H1 (cell line): ENCODE data around the gene HSD17B3. TPM values are rescaled to one million over a fixed set of nuclear protein-coding genes. Genes with fewer than 3 reads are reported as not detected.
"Not testable (repeated sequence)": the region's sequence is repeated elsewhere in the genome, so short reads cannot be mapped to it uniquely, and the experiment has no call there.

Experiments used
- CTCF ChIA-PET: fragments of 300-600 bp; sonication (Branson Sonifier 250); formaldehyde crosslinking; loops from one replicate; lab custom pipeline; 2021; ENCODE audit not compliant: partially characterized antibody; lab: Charles Lee
- POLR2A ChIA-PET: fragments of 300-600 bp; sonication (Branson Sonifier 250); formaldehyde crosslinking; loops from one replicate; lab custom pipeline; 2021; ENCODE audit warnings: inconsistent platforms; ENCODE audit not compliant: partially characterized antibody; lab: Charles Lee
- DNase-seq, 2 experiments: peaks; one replicate each; pipeline versions ENCODE4 v3.0.0 to v3.0.0-alpha.2; 2010 to 2022; ENCODE audit warnings: low spot score in 2 of 2, low read depth in 1 of 2, mixed read lengths in 1 of 2
- FAIRE-seq: peaks from 2 replicates; lab custom pipeline; 2011; peaks lifted over from hg19 to GRCh38; lab: Jason Lieb, UNC
- H2AFZ ChIP-seq: 2 replicates; pipeline ENCODE4 v1.8.1; 2012; ENCODE audit warnings: low read length, inconsistent platforms
- H2AK5ac ChIP-seq: 2 replicates; pipeline ENCODE4 v1.6.1; 2013; ENCODE audit warnings: low read depth, low read length
- H2BK120ac ChIP-seq: replicated peaks from 2 replicates; pipeline ENCODE3; 2013; ENCODE audit warnings: low read depth, low read length, inconsistent platforms
- H2BK12ac ChIP-seq: 2 replicates; pipeline ENCODE4 v1.6.1; 2013; ENCODE audit warnings: low read depth, low read length
- H2BK15ac ChIP-seq: 2 replicates; pipeline ENCODE4 v1.6.1; 2013; ENCODE audit warnings: low read length
- H2BK20ac ChIP-seq: 2 replicates; pipeline ENCODE4 v1.6.1; 2013; ENCODE audit warnings: low read length
- H2BK5ac ChIP-seq: 2 replicates; pipeline ENCODE4 v1.6.1; 2013; ENCODE audit warnings: low read depth, low read length
- H3K14ac ChIP-seq: 2 replicates; pipeline ENCODE4 v1.6.1; 2013; ENCODE audit warnings: inconsistent platforms; ENCODE audit not compliant: insufficient read length
- H3K18ac ChIP-seq: 2 replicates; pipeline ENCODE4 v1.6.1; 2013; ENCODE audit warnings: low read length; ENCODE audit errors: extremely low read depth
- H3K23ac ChIP-seq: 2 replicates; pipeline ENCODE4 v1.6.1; 2013; ENCODE audit warnings: inconsistent platforms; ENCODE audit not compliant: insufficient read length
- H3K23me2 ChIP-seq: 2 replicates; pipeline ENCODE4 v1.6.1; 2013; ENCODE audit warnings: low read depth, low read length
- H3K27ac ChIP-seq: 2 replicates; pipeline ENCODE4 v1.6.1; 2011; ENCODE audit warnings: low read depth, low read length, inconsistent platforms
- H3K27me3 ChIP-seq, 4 experiments: replicated peaks in 1 of 4; 1 replicate in 1 of 4; 2 replicates in 3 of 4; pipeline versions ENCODE4 v1.6.1 to v1.8.1; 2011 to 2013; ENCODE audit warnings: low read length in 3 of 4, mild to moderate bottlenecking in 3 of 4, inconsistent platforms in 2 of 4, mixed read lengths in 2 of 4, moderate library complexity in 1 of 4; ENCODE audit not compliant: control insufficient read depth in 3 of 4, insufficient read depth in 3 of 4; ENCODE audit errors: extremely low read depth in 1 of 4
- H3K36me3 ChIP-seq, 4 experiments: 2 replicates each; pipeline versions ENCODE4 v1.6.1 to v1.8.1; 2011 to 2013; ENCODE audit warnings: mild to moderate bottlenecking in 4 of 4, low read length in 3 of 4, moderate library complexity in 2 of 4, control low read depth in 1 of 4, inconsistent platforms in 1 of 4; ENCODE audit not compliant: insufficient read depth in 4 of 4, control insufficient read depth in 2 of 4
- H3K4ac ChIP-seq: replicated peaks from 2 replicates; pipeline ENCODE3; 2013; ENCODE audit warnings: low read length, low read depth, mixed read lengths, inconsistent platforms; ENCODE audit not compliant: insufficient read length
- H3K4me1 ChIP-seq, 4 experiments: replicated peaks in 1 of 4; 1 replicate in 1 of 4; 2 replicates in 3 of 4; pipeline versions ENCODE4 v1.6.1 to v1.8.1; 2011 to 2013; ENCODE audit warnings: low read length in 3 of 4, inconsistent platforms in 2 of 4, mixed read lengths in 1 of 4; ENCODE audit not compliant: insufficient read depth in 4 of 4, control insufficient read depth in 3 of 4
- H3K4me2 ChIP-seq, 2 experiments: 2 replicates each; pipeline versions ENCODE4 v1.6.1 to v1.8.1; 2011 to 2013; ENCODE audit warnings: low read depth in 2 of 2, low read length in 2 of 2, control low read depth in 1 of 2, inconsistent platforms in 1 of 2, mild to moderate bottlenecking in 1 of 2; ENCODE audit not compliant: insufficient read depth in 1 of 2
- H3K4me3 ChIP-seq, 4 experiments: fragments of 200-600, 300-600 bp in 1 of 4; sonication (generic), shearing (Covaris generic), sonication (Bioruptor Twin) in 1 of 4; 2 replicates each; pipeline versions ENCODE4 v1.5.1 to v1.8.1; 2011 to 2016; ENCODE audit warnings: low read length in 4 of 4, low read depth in 3 of 4, control low read depth in 2 of 4, inconsistent platforms in 2 of 4, mild to moderate bottlenecking in 2 of 4, mixed read lengths in 1 of 4, moderate library complexity in 1 of 4; ENCODE audit not compliant: insufficient read depth in 2 of 4; ENCODE audit errors: extremely low read depth in 1 of 4
- H3K56ac ChIP-seq: replicated peaks from 2 replicates; pipeline ENCODE3; 2013; ENCODE audit warnings: low read depth, mild to moderate bottlenecking, mixed read lengths, low read length, inconsistent platforms; ENCODE audit not compliant: insufficient read length
- H3K79me1 ChIP-seq: 2 replicates; pipeline ENCODE4 v1.6.1; 2013; ENCODE audit warnings: low read depth, low read length, control low read depth
- H3K79me2 ChIP-seq, 2 experiments: 2 replicates each; pipeline versions ENCODE4 v1.6.1 to v1.8.1; 2012 to 2013; ENCODE audit warnings: low read length in 2 of 2, mild to moderate bottlenecking in 2 of 2, inconsistent platforms in 1 of 2; ENCODE audit not compliant: insufficient read depth in 2 of 2, control insufficient read depth in 1 of 2
- H3K9ac ChIP-seq, 4 experiments: replicated peaks in 1 of 4; 1 replicate in 1 of 4; 2 replicates in 3 of 4; pipeline versions ENCODE4 v1.6.1 to v1.8.1; 2011 to 2013; ENCODE audit warnings: low read depth in 3 of 4, low read length in 3 of 4, control low read depth in 2 of 4, mild to moderate bottlenecking in 2 of 4, moderate library complexity in 2 of 4, inconsistent platforms in 1 of 4; ENCODE audit errors: extremely low read depth in 1 of 4
- H3K9me3 ChIP-seq, 2 experiments: 2 replicates each; pipeline versions ENCODE4 v1.6.1 to v1.8.1; 2012 to 2013; ENCODE audit warnings: mild to moderate bottlenecking in 2 of 2, moderate library complexity in 2 of 2, control low read depth in 1 of 2, inconsistent platforms in 1 of 2, low read depth in 1 of 2, low read length in 1 of 2, mixed read lengths in 1 of 2; ENCODE audit not compliant: insufficient read depth in 2 of 2
- H4K20me1 ChIP-seq, 2 experiments: replicated peaks in 1 of 2; 2 replicates each; pipeline versions ENCODE3 to v1.8.1; 2011 to 2013; ENCODE audit warnings: inconsistent platforms in 2 of 2, low read length in 2 of 2, mild to moderate bottlenecking in 1 of 2; ENCODE audit not compliant: insufficient read depth in 2 of 2, control insufficient read depth in 1 of 2
- H4K5ac ChIP-seq: 2 replicates; pipeline ENCODE4 v1.6.1; 2013; ENCODE audit warnings: low read length, low read depth, mixed read lengths, inconsistent platforms; ENCODE audit not compliant: insufficient read length
- H4K8ac ChIP-seq: 2 replicates; pipeline ENCODE4 v1.8.0; 2013; ENCODE audit warnings: mild to moderate bottlenecking, moderate library complexity, low read length, inconsistent platforms; ENCODE audit not compliant: insufficient read depth; ENCODE audit errors: extremely low read depth
- H4K91ac ChIP-seq: replicated peaks from 2 replicates; pipeline ENCODE3; 2013; ENCODE audit warnings: low read length, mixed read lengths, inconsistent platforms; ENCODE audit not compliant: insufficient read length
- WGBS, 2 experiments: shearing (Covaris generic) in 1 of 2; methylation state at CpG; one replicate each; pipeline versions ENCODE4 v1.1.6 to v1.1.7; 2013 to 2015; ENCODE audit warnings: low lambda C conversion rate in 2 of 2, mixed read lengths in 2 of 2, inconsistent platforms in 1 of 2, low coverage in 1 of 2, missing lambda C conversion rate in 1 of 2; ENCODE audit not compliant: insufficient replicate concordance in 2 of 2, insufficient coverage in 1 of 2, insufficient read length in 1 of 2; ENCODE audit errors: extremely low coverage in 1 of 2, missing lambda C conversion rate in 1 of 2; 5-methylcytosine and 5-hydroxymethylcytosine counted together
- polyA plus RNA-seq, 7 experiments: library from polyadenylated mRNA; depleted of rRNA in 3 of 7; stranded (reverse) in 5 of 7; unstranded in 2 of 7; fragments of >200 nt in 5 of 7; fragments of 200-250 nt in 2 of 7; gene quantifications; 1 replicate in 5 of 7; 2 replicates in 1 of 7; 4 replicates in 1 of 7; pipeline versions ENCODE4 v1.2.1 to v1.2.3, GENCODE V29; 2011 to 2013; ENCODE audit warnings: missing spikeins in 2 of 7, mixed read lengths in 2 of 7
- total RNA-seq: library from RNA; stranded (reverse); fragmentation: NEBNext Ultra II Directional; extraction: Animal tissue kit (Norgen Biotek cat#: 25700); gene quantifications from 2 replicates; pipeline ENCODE4 v1.2.1, GENCODE V29; 2021

HSD17B3 gene
- total and polyA plus RNA-seq, 2 of the 8 experiments (the other 6 are each of a cell fraction or from before 2014, with no cell fraction given) = not detected

DNA sequence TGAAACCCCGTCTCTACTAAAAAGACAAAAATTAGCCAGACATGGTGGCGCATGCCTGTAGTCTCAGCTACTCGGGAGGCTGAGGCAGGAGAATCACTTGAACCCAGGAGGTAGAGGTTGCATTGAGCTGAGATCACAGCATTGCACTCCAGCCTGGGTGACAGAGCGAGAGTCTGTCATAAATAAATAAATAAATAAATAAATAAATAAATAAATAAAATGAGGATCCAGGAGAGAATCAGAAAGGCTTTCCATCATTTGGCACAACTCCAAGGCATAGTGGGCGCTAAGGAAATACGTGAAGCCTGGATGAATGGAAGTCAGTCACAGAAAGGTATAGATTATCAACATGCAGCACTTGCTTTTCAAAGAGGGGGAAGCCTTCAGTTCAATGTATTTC is 65.6 kb downstream of the HSD17B3 start:
- H2AFZ ChIP-seq, H3K23ac ChIP-seq, H3K4me3 ChIP-seq, H3K4ac ChIP-seq, H3K36me3 ChIP-seq, H3K79me1 ChIP-seq, DNase-seq, H4K5ac ChIP-seq, POLR2A ChIA-PET, H3K4me1 ChIP-seq, H3K18ac ChIP-seq, H4K20me1 ChIP-seq, H2AK5ac ChIP-seq, FAIRE-seq, H3K79me2 ChIP-seq, H3K56ac ChIP-seq, H2BK20ac ChIP-seq, H2BK5ac ChIP-seq, H3K23me2 ChIP-seq, H3K4me2 ChIP-seq, H4K8ac ChIP-seq, H3K9me3 ChIP-seq, H3K14ac ChIP-seq, H3K27ac ChIP-seq, H2BK120ac ChIP-seq, H4K91ac ChIP-seq, H2BK15ac ChIP-seq, H2BK12ac ChIP-seq, H3K27me3 ChIP-seq: not testable (repeated sequence)
- CTCF ChIA-PET = interaction anchor here (0.9 to 7.1 kb wide), 6 partner anchors 8 to 90 kb away, joined by 3 to 91 read pairs (median 4); no protein-coding TSS in a partner anchor
- WGBS, 2 experiments = 93% methylated on average over 6 of the region's 6 CpGs; no CpG with 5 or more reads in 1 of the 2 experiments
- H3K9ac ChIP-seq = peak overlapping the region in 1 of 4 experiments; percentile 41; a peak in 1 of 7 replicates
